AG08395 (cell line): ENCODE data around the gene GPR141.

Experiments
- DNase-seq: peaks from one replicate; pipeline ENCODE4 v3.0.0; 2012; ENCODE audit warnings: mixed read lengths, low spot score

Gene GPR141

DNA sequence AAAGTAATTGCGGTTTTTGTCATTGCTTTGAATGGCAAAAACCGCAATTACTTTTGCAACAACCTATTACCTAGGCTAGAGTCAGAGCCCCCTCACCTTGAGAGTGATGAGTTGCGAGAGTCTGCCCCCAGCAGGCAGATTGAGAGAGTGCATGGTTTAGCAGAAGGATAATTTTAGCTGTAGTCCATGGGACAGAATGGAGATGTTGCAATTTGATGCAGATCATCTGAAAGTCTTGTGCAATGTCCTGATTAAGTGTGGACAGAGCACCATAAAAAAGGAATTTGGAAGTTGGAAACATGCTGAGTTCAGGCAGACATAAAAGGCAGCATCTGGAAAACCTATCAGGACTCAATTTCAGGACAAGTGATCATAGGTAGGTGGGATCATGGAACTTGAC lies 48.7 kb downstream of the GPR141 start:
- no peak for DNase-seq

DNA sequence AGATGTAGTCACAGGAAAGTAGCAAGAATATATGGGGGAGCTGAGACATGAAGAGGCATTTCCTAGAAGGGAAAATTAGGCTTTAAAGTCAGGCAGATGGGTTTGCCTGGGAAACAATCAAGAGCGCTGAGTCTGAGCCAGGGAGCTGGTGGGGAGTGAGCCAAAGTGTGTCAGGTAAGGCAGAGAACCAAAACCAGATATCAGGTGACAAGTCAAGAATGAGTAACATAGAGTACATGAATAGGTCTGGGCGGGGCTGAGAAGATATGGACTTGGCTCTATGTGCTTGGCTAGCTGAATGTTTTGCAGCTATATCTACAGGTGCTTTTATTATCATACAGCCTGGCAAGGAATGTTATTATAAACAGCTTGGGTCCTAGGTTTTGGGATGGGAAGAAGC lies 49.3 kb downstream of the GPR141 start:
- no peak for DNase-seq

DNA sequence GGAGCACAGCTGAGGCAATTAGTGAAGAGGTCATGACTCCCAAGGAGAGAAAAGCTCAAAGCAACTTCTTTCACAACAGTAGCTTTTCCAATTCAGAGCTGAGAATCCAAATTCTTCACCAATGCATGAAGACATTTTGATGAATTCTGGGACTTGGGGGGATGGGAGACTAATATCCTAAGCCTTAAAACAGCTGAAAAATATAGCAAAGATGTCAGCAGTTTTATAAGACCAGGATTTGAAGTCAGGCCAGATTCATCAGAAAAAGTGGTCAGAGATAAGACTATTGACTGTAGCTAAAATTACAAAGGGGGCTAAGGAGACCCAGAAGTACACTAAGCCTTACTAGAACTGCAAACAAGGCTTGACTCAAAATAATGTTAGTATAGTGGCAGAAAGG lies 51.6 kb downstream of the GPR141 start:
- DNase-seq, result no peak

DNA sequence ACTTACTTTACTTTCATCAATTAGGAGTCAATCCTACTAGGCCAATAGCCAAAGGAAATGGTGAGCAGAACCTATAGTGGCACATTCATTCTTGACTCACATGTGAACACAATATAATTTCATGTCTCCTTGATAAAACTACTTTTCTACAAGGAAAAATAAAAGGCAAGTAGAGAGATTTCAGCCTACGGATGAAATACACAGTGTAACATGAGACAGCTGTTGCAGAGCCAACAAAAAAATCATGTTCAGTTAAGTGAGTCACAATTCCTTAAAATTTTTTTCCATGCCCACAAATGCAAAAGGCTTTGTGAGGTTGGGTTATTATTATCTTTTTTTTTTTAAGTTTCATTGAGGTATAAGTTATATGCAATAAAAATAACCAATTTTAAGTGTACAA lies 54.8 kb downstream of the GPR141 start:
- DNase-seq, result no peak

DNA sequence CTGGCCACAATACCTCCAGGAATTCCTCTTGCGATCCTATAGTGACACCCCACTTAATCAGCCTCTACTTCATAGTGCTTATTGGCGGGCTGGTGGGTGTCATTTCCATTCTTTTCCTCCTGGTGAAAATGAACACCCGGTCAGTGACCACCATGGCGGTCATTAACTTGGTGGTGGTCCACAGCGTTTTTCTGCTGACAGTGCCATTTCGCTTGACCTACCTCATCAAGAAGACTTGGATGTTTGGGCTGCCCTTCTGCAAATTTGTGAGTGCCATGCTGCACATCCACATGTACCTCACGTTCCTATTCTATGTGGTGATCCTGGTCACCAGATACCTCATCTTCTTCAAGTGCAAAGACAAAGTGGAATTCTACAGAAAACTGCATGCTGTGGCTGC lies 56.8 kb downstream of the GPR141 start:
- no peak for DNase-seq

DNA sequence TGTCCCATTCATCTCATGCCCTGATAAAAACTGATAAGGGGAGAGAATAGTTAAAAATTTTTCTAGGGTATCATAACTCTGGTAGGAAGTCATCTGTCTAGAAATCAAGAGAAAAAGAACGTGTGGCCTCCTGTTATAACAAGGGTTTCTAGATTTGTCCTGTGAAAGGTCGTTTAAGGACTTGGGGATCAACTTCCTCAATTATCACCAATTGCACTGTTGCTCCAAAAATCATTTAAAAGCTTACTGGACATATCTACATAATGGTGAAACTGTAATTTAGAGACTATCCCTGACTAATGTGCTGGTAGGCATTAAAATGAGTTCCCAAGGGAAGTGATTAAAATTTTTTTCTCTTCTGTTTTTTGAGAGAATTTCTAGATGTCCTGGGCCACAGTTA lies 58.2 kb downstream of the GPR141 start:
- no peak for DNase-seq

DNA sequence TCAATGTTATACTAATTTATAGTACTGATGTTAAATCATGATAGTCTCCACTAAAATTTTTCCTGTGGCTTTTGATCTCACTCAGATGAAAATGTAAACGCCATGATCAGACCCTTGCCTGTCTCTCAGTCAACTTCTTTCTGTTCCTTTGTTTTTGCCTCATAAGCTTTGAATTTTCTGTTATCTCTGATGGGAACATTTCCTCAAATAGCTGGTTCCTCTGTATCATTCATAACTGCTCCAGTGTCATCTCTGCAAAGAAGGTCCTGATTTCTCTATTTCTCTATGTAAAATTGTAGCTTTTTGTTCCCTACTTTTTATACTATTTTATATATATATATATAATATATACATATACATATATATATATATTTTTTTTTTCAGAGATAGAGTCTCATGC lies 67.5 kb downstream of the GPR141 start:
- DNase-seq, result no peak

DNA sequence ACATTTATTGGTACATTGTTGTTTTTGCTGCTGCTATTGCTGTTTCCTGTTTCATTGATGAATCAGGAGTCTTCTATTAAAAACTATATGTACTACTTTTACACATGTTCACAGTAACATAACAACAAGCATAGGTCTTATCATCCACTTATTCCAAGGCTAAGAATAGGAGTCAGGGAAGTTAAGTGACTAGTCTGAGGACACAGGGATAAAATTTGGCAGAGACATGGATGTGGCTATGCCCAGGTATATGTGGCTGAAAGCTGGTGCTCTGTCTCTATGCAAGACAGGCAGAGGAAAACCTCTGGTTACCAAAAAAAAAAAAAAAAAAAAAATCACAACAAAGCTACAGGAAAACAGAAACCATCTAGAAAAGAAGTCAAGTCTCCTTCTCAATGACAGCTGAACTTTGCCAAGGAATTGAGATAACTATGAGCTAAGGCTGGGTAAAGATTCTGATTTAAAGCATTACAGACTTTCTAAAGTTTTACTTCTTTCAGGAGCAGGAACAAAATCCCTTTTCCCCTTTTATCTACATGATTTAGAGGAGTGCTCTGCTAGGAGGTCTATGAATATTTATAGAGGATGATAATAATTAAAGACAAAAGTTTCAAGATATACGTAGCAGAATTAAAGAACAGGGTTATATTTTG lies 70.0 kb downstream of the GPR141 start:
- no peak for DNase-seq

DNA sequence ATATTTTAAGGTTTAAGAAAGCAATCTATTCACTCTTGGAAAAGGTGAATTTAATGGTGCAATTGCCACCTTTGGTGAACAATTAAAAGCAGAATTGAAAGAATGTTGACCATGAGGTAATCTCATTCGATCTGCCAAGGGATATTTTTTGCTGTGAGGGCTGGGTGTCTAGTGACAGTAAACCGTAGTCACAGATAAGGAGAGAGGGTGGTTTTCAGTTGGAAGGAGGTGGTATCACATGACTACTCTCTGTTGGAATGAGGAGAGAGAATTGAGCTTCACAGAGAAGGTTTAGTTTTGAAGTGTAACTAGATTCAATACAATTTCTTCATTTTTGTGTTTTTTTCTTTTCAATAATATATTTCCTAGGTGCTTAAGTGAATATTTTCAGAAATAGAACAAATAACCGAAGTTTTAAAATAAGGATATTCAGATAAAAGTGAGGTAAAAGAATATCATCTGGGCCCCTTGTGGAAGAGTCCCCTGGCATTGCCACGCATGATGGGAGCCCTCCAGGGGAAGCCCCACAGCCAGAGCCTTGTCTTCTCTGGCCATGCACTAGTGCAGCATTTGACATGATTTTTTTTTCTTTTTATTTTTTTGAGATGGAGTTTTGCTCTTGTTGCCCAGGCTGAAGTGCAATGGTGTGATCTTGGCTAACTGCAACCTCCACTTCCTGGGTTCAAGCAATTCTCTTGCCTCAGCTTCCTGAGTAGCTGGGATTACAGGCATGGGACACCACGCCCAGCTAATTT lies 73.4 kb downstream of the GPR141 start:
- DNase-seq, result no peak

DNA sequence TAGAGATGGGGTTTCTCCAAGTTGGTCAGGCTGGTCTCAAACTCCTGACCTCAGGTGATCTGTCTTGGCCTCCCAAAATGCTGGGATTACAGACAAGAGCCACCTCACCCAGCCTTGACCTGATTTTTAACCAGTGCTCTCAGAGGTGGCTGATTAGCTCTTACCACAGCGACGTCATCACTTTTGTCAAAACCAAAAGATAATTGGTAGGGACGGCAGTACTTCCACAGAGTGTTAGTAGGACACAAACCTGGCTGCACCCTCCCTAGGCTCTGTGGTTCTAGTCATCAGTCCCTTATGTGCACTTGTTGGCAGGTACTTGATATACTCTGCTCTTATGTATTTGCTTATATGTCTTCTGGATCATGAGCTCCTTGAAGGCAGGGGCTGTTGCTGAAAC lies 74.0 kb downstream of the GPR141 start:
- DNase-seq, result no peak

DNA sequence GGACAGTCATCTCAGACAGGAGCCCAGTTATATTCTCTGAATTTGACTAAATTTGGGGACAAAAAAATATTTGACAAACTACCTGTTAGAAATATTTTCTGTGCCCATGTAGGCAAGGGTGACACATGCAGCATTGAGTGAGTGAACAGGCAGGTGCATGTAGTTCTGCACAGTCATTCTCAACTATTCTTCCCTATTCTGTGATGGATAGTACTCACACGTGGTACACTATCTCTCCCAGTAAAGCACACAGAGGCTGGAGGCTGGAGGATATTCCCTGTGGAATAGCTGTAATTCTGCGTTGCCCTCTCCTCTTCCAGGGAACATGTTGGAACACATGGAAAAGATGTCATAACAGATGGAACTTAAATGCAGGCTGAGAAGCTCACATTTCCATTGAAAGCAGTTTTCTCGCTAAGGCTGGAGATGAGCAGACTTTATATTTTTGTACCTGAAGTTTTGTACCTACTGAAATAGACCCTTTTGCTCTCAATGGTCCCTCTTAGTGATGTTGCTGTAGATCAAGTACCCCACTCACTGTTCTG lies 75.0 kb downstream of the GPR141 start:
- no peak for DNase-seq

DNA sequence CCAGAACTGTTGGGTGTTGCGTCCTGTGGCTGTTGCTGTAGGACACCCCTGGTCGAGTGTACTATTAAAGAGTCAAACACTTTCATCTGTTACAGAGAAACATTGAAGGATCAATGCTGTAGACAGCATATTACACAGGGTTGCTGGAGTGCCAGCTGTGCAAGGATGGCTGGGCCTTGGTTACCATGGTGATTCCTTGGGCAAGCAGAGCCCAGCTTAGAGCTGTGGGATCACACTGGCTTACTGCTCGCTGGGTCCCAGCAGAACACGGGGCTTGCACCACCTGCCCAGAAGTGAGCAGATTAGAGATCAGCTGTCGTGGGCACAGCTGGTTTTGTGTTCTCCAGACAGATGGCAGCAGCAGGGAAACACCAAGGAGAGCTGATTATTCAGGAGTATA lies 76.0 kb downstream of the GPR141 start:
- DNase-seq, result no peak

DNA sequence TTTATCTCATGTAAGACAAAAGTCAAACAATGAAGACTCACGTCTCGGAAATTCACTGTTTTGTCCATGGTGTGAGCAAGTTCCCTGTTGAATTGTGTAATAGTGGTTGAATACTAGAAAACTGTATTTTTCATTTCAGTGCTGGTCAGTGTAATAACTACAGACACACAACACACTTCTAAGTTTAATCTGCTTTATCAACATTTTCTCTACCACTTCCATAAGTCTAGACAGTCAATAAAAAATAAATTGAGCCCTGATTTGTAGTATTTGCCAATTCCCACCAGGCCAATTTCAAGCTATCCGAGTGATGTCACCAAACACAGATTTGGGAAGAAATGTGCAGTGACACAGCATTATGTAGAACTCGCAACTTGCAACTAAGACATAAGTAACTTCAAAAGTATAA lies 81.9 kb downstream of the GPR141 start:
- no peak for DNase-seq

DNA sequence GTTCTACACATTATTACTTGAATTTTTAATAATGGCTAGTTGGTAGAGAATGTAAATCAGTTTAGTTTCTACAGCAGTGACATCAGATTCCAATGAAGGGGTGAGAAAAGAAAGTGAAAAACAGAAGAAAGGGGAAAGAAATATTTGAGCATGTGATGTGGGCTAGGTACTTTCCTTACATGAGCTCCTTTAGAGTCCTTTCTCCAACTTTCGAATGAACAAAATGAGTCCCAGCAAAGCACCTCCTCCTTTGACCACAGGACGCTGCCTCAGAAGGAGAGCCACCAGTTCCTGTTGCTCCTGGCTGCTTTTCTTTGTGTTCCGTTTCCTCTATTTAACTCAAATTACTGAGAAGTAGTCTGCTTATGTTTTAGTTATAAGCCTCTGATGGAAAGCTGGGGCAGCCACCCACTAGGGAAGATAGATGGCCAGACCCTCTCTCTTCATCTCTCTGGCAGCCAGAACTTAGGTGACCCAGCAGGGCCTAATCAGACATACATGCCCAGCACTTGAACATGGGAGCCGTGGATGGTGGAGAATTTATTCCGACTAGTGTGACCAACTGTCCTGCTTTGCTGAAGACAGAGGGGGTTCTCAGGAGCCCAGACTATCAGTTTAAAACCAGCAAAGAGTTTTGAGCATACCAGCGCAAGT lies 82.4 kb downstream of the GPR141 start:
- no peak for DNase-seq

DNA sequence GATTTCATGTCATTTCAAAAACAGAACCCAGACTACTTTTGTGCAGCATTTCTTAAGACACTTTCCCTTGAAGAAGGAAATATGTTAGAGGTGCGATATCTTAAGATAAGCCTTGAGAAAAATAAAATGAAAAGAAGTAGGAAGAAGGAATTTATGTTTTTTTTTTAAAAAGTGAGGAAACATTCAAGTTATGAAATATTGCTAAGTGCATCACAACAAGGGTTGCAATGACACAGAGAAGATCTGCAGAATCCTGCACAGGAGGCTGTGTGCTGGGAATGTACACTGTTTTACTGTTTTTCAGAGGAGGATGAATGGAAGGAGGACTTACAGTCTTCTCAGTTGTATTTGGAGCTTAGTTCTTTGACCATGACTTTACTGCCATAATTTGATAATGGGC lies 85.0 kb downstream of the GPR141 start:
- no peak for DNase-seq

DNA sequence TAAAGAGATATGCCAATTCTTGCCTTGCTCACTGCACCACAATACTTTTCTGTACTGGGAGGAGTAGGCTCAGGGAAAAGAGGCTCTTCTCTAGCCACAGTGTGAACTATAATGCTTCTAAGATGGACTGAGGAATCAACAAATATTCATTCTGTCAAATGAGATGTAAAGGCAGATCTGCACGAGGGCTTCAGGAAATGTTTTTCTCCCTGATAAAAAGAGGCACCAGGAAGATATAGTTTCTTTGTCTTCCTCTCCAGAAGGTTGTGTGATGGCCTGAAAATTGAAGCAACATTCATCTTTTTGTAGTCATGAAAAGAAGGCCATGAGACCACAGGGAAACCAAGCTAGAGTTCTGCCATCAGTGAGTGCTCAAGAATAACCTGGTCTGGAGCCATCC lies 85.7 kb downstream of the GPR141 start:
- DNase-seq, result no peak

DNA sequence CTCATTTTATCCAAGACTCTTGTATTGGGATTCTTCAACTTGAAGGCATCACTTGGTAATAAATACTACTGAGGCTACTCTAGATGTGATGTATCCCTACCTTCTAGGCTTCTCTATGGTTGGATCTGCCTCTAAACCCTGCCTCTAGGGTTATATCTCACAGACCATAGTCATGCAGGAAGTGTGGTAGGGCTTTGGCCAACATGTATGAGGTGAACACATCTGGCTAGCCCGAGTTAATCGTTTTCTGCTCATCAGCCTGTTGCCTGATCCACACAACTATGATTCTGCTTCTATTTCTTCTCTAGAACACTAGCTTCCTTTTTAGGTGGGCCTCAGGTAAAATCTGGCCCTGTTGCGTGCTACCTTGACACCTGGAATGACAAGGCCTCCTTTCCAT lies 86.2 kb downstream of the GPR141 start:
- DNase-seq, result no peak

DNA sequence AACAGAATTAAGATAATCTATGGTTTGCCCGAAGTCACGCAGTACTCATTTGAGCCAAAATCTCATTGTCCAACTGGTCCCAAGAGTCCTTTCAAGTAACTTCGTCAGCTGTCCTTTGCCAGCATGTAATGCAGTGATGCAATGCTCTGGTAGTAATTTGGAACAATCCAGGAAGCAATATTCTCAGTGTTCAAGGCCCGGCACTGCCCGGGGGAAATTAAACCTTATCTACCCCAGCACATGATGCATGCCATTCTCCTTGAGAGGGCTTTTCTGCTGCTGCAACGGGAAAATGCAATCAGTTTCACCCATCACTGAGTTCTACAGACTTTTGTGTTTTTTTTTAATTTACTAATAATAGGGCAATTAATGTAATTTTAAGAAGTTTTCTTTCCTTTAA lies 87.3 kb downstream of the GPR141 start:
- no peak for DNase-seq

DNA sequence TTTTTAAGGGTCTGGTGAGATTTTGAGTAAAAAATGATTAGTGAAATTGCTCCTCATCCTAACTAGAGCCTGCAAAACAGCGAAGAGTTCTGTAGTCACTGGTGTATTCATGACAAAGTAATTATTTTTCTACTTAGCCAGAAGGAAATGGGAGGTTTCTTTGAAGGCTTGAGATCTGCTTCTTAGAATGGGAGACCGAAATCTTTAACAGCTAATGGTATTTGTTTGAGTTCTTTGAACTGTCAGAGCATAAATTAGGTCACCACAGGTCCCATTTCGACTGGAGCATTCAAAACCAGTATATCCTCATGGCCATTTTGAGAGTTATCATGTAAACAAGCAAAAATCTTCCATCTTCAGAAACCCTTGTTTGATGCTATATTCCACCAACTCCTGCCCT lies 87.8 kb downstream of the GPR141 start:
- DNase-seq, result no peak

DNA sequence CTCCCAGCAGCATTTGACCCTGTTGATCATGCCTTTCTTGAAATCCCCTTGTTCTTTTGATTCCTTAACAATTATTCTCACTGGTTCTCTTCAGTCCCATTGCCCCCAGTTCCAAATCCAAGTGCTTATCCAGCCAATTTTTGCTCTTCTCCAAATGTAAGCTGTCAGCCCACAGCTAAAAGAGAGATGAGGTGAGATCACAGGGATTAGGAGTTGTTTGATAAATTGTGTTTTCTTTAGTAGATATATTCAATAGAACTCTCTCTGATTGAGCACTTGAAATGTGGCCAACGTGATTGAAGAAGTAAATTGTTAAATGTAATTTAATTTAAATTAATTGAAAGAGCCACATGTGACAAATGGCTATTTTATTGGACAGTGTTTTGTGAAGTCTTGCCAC lies 88.2 kb downstream of the GPR141 start:
- no peak for DNase-seq

DNA sequence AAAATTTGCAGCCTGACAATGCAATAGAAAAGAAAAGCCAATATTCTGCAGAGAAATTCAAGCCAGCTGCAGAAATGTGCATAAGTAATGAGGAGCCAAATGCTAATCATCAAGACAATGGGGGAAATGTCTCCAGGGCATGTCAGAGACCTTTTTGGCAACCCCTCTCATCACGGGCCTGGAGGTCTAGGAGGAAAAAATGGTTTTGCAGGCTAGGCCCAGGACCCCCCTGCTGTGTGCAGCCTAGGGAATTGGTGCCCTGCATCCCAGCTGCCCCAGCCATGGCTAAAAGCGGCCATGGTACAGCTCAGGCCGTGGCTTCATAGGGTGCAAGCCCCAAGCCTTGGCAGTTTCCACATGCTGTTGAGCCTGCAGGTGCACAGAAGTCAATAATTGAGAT lies 92.4 kb downstream of the GPR141 start:
- DNase-seq, result no peak

DNA sequence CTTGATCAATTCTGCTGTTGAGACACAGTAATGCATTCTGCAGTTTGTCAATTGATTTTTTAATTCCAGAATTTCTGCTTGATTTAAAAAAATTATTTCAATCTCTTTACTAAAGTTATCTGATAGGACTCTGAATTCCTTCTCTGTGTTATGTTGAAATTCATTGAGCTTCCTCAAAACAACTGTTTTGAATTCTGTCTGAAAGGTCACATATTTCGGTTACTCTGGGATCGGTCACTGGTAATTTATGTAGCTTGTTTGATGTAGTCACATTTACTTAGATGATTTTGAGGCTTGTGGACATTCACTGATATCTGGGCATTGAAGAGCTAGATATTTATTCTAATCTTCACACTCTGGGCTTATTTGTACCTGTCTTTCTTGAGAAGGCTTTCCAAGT lies 97.6 kb downstream of the GPR141 start:
- DNase-seq, result no peak

DNA sequence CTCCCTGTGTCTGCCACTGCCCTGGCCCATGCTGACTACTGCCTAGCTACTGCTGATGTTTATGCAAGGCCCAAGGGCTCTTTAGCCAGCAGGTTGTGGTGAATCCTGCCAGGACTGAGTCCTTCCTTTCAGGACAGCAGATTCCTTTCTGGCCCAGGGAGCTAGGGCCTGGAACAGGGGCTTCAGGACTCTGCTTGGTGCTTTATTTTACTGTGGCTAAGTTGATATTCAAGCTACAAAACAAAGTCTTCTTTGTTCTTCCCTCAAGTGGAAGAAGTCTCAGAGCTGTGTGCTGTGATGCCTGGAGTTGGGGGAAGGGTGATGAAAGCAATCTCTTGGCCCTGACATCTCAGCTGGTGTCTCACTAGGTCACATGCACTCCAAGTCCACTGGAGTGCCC lies 98.6 kb downstream of the GPR141 start:
- no peak for DNase-seq
